ENCODE measurements around the gene JCHAIN.
A peak's percentile ranks its signal among the peaks of the same experiment; 100 is the strongest.

The JCHAIN gene

DNA sequence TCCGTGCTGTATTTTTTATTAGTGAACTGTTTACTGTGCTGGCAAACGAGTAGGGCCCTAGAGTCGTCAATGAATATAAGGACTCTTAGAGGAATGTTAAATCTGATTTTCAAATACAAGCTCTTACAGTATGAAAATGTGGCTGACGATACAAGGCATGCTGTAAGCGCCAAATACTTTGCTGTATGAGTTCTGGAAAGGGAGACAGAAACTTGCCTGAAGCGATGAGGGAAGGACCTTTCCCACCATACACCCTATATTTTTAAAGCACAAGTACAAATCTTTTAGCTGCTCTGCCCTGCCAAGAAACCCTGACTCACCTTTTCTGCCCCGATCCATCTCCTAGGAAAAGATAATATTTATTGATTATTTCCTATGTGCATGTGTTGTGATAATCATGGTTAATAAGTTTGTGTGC, 39.7 kb upstream of the JCHAIN start:
- TF ChIP-seq ZFP30 (CRISPR knock-in tag; IDR thresholded peaks at IDR 0.05) (no peak), SNAI2 (CRISPR knock-in tag; IDR thresholded peaks at IDR 0.05) (no peak), ZNF8 (CRISPR knock-in tag; IDR thresholded peaks at IDR 0.05) (no peak), ZNF565 (CRISPR knock-in tag; conservative IDR thresholded peaks at IDR 0.05; ENCODE audit: low read depth) (no peak), ZFP3 (CRISPR knock-in tag; IDR thresholded peaks at IDR 0.05) (no peak), CSDC2 (CRISPR knock-in tag; IDR thresholded peaks at IDR 0.05) (no peak), ISL1 (CRISPR knock-in tag; IDR thresholded peaks at IDR 0.05) (no peak), ZNF70 (CRISPR knock-in tag; IDR thresholded peaks at IDR 0.05) (no peak), PPARA (CRISPR knock-in tag; IDR thresholded peaks at IDR 0.05; ENCODE audit: borderline replicate concordance) (no peak), ZC3H10 (CRISPR knock-in tag; IDR thresholded peaks at IDR 0.05) (no peak), BACH2 (CRISPR knock-in tag; IDR thresholded peaks at IDR 0.05; ENCODE audit: borderline replicate concordance) (no peak), TOX (CRISPR knock-in tag; IDR thresholded peaks at IDR 0.05; ENCODE audit: borderline replicate concordance) (no peak), OSR1 (CRISPR knock-in tag; IDR thresholded peaks at IDR 0.05) (no peak), GLIS3 (CRISPR knock-in tag; IDR thresholded peaks at IDR 0.05) (no peak), TCF4 (CRISPR knock-in tag; IDR thresholded peaks at IDR 0.05; ENCODE audit: borderline replicate concordance) (no peak)
- TF ChIP-seq, protein P1, sequence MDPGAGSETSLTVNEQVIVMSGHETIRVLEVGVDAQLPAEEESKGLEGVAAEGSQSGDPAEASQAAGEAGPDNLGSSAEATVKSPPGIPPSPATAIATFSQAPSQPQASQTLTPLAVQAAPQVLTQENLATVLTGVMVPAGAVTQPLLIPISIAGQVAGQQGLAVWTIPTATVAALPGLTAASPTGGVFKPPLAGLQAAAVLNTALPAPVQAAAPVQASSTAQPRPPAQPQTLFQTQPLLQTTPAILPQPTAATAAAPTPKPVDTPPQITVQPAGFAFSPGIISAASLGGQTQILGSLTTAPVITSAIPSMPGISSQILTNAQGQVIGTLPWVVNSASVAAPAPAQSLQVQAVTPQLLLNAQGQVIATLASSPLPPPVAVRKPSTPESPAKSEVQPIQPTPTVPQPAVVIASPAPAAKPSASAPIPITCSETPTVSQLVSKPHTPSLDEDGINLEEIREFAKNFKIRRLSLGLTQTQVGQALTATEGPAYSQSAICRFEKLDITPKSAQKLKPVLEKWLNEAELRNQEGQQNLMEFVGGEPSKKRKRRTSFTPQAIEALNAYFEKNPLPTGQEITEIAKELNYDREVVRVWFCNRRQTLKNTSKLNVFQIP (CRISPR knock-in tag; IDR thresholded peaks at IDR 0.05; ENCODE audit: borderline replicate concordance, low read depth), result no peak
- TF ChIP-seq, protein P2, sequence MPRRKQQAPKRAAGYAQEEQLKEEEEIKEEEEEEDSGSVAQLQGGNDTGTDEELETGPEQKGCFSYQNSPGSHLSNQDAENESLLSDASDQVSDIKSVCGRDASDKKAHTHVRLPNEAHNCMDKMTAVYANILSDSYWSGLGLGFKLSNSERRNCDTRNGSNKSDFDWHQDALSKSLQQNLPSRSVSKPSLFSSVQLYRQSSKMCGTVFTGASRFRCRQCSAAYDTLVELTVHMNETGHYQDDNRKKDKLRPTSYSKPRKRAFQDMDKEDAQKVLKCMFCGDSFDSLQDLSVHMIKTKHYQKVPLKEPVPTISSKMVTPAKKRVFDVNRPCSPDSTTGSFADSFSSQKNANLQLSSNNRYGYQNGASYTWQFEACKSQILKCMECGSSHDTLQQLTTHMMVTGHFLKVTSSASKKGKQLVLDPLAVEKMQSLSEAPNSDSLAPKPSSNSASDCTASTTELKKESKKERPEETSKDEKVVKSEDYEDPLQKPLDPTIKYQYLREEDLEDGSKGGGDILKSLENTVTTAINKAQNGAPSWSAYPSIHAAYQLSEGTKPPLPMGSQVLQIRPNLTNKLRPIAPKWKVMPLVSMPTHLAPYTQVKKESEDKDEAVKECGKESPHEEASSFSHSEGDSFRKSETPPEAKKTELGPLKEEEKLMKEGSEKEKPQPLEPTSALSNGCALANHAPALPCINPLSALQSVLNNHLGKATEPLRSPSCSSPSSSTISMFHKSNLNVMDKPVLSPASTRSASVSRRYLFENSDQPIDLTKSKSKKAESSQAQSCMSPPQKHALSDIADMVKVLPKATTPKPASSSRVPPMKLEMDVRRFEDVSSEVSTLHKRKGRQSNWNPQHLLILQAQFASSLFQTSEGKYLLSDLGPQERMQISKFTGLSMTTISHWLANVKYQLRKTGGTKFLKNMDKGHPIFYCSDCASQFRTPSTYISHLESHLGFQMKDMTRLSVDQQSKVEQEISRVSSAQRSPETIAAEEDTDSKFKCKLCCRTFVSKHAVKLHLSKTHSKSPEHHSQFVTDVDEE (CRISPR knock-in tag; IDR thresholded peaks at IDR 0.05), result no peak
- TF ChIP-seq, protein P3, sequence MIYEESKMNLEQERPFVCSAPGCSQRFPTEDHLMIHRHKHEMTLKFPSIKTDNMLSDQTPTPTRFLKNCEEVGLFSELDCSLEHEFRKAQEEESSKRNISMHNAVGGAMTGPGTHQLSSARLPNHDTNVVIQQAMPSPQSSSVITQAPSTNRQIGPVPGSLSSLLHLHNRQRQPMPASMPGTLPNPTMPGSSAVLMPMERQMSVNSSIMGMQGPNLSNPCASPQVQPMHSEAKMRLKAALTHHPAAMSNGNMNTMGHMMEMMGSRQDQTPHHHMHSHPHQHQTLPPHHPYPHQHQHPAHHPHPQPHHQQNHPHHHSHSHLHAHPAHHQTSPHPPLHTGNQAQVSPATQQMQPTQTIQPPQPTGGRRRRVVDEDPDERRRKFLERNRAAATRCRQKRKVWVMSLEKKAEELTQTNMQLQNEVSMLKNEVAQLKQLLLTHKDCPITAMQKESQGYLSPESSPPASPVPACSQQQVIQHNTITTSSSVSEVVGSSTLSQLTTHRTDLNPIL (CRISPR knock-in tag; IDR thresholded peaks at IDR 0.05; ENCODE audit: low read depth), result no peak
- ATAC-seq, result peak; percentile 1; the same call in 1 of the 3 replicates

DNA sequence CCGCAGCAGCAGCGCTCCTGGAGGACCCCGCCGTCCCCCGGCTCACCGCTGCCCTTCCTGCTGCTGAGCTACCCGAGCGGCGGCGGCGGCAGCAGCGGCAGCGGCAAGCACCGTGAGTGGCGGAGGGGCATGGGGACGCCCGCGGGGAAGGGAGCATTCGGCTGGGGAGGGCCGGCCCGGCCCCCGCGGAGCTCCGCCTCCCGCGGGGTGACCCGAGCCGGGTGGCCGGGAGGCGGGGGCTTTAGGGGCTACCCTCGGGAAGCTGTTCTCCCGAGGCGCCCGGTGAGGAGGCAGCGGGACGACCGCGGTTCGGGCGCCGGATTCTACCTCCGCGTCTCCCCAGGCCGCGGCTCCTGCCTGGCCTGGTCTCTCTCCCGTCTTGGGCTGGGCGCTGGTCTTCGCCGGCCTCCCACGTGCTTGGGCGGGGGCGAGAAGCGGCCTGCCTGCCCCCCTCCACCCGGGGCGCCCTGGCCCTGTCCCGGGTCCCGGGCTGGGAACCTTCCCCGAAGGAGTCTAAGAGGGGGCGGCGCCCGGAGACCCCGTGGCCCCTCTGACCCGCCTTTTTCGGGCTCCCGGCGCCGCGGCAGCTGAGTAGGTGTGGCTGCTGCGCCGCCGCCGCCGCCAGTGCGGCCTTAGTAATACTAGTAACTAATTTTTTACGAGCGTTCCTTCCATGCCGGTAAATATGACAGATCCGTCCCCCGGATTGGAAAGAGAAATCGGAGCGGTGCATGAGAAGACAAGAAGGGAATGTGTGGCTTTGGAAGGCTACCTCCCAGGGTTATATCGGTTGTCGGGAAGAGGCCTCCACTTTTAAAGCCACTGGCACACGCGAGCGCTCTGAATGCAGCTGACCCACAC, 39.1 kb upstream of the JCHAIN start:
- TF ChIP-seq, protein P4, sequence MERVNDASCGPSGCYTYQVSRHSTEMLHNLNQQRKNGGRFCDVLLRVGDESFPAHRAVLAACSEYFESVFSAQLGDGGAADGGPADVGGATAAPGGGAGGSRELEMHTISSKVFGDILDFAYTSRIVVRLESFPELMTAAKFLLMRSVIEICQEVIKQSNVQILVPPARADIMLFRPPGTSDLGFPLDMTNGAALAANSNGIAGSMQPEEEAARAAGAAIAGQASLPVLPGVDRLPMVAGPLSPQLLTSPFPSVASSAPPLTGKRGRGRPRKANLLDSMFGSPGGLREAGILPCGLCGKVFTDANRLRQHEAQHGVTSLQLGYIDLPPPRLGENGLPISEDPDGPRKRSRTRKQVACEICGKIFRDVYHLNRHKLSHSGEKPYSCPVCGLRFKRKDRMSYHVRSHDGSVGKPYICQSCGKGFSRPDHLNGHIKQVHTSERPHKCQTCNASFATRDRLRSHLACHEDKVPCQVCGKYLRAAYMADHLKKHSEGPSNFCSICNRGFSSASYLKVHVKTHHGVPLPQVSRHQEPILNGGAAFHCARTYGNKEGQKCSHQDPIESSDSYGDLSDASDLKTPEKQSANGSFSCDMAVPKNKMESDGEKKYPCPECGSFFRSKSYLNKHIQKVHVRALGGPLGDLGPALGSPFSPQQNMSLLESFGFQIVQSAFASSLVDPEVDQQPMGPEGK (CRISPR knock-in tag; IDR thresholded peaks at IDR 0.05; ENCODE audit: borderline replicate concordance), result peak; percentile 82
- TF ChIP-seq TOX (CRISPR knock-in tag; IDR thresholded peaks at IDR 0.05; ENCODE audit: borderline replicate concordance), result no peak
- peak; percentile 77 for ATAC-seq

DNA sequence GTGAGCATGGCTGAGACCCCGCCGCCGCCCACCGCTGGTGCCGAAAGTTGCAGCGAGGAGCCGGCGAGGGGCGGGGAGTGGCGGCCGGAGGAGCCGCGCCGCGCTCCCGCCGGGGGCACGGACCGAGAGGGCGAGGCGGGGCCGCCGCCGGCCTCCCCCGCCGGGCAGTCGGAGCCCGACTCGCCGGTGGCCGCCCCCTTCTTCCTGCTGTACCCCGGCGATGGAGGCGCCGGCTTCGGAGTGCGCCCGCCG, 38.5 kb upstream of the JCHAIN start:
- peak; percentile 34 for ATAC-seq

More for the DNA sequence above, 38.5 kb upstream of the JCHAIN start:
- TF ChIP-seq TCF4 (CRISPR knock-in tag; IDR thresholded peaks at IDR 0.05; ENCODE audit: borderline replicate concordance) (no peak), ZNF70 (CRISPR knock-in tag; IDR thresholded peaks at IDR 0.05) (no peak), ZNF8 (CRISPR knock-in tag; IDR thresholded peaks at IDR 0.05) (no peak), SNAI2 (CRISPR knock-in tag; IDR thresholded peaks at IDR 0.05) (no peak), CSDC2 (CRISPR knock-in tag; IDR thresholded peaks at IDR 0.05) (no peak), ARNTL (CRISPR knock-in tag; IDR thresholded peaks at IDR 0.05; ENCODE audit: borderline replicate concordance, low read depth) (no peak), ZFP30 (CRISPR knock-in tag; IDR thresholded peaks at IDR 0.05) (no peak), ZNF565 (CRISPR knock-in tag; conservative IDR thresholded peaks at IDR 0.05; ENCODE audit: low read depth) (no peak), ISL1 (CRISPR knock-in tag; IDR thresholded peaks at IDR 0.05) (no peak)

All from SK-N-SH treated with all-trans-retinoic acid at 6 μM for 48 hours (cell line).